Common myeloid progenitor, CD34-positive (primary cell): ENCODE results near the gene STYXL1.

Source experiments
- CTCF ChIA-PET: fragments of 350-600 bp; sonication (Branson Sonifier 250); formaldehyde crosslinking; loops from one replicate; lab custom pipeline; 2021; ENCODE audit warnings: antibody characterized with exemption; lab: Charles Lee
- POLR2A ChIA-PET: fragments of 350-600 bp; sonication (Branson Sonifier 250); formaldehyde crosslinking; loops from one replicate; lab custom pipeline; 2021; ENCODE audit warnings: antibody characterized with exemption; lab: Charles Lee
- DNase-seq, 3 donors: peaks; one replicate each; pipeline versions ENCODE4 v3.0.0 to v3.0.0-alpha.2; 2013
- H3K27ac ChIP-seq, 2 experiments: 1 replicate in 1 of 2; 2 replicates in 1 of 2; pipeline ENCODE4 v1.7.0; 2013; ENCODE audit warnings: inconsistent platforms in 2 of 2, low read length in 2 of 2, mild to moderate bottlenecking in 2 of 2, low read depth in 1 of 2, moderate library complexity in 1 of 2; ENCODE audit not compliant: severe bottlenecking in 2 of 2, insufficient read depth in 1 of 2, poor library complexity in 1 of 2
- H3K27me3 ChIP-seq, 5 experiments: replicated peaks in 2 of 5; 1 replicate in 3 of 5; 2 replicates in 2 of 5; pipeline versions ENCODE4 v1.6.1 to v1.7.0; 2013; ENCODE audit warnings: low read length in 4 of 5, mild to moderate bottlenecking in 2 of 5, moderate library complexity in 2 of 5, inconsistent platforms in 1 of 5; ENCODE audit not compliant: insufficient read depth in 5 of 5, control insufficient read depth in 4 of 5
- H3K36me3 ChIP-seq, 4 experiments: 1 replicate in 2 of 4; 2 replicates in 2 of 4; pipeline versions ENCODE4 v1.6.1 to v1.7.0; 2013; ENCODE audit warnings: low read length in 3 of 4, control low read depth in 1 of 4, mild to moderate bottlenecking in 1 of 4; ENCODE audit not compliant: control insufficient read depth in 4 of 4, insufficient read depth in 4 of 4
- H3K4me1 ChIP-seq, 4 experiments: 1 replicate in 3 of 4; 2 replicates in 1 of 4; pipeline versions ENCODE4 v1.6.1 to v1.7.1; 2013; ENCODE audit warnings: low read length in 3 of 4, mild to moderate bottlenecking in 3 of 4, control low read depth in 1 of 4, inconsistent platforms in 1 of 4, moderate library complexity in 1 of 4; ENCODE audit not compliant: control insufficient read depth in 4 of 4, insufficient read depth in 4 of 4; ENCODE audit errors: control extremely low read depth in 1 of 4
- H3K4me3 ChIP-seq, 7 experiments: 1 replicate in 4 of 7; 2 replicates in 3 of 7; pipeline versions ENCODE4 v1.5.1 to v1.7.0; 2013; ENCODE audit warnings: mild to moderate bottlenecking in 7 of 7, low read length in 6 of 7, moderate library complexity in 6 of 7, inconsistent platforms in 2 of 7, low read depth in 2 of 7, control low read depth in 1 of 7; ENCODE audit not compliant: insufficient read depth in 4 of 7, control insufficient read depth in 1 of 7; ENCODE audit errors: extremely low read depth in 1 of 7
- H3K9me3 ChIP-seq, 5 experiments: 1 replicate in 4 of 5; 2 replicates in 1 of 5; pipeline versions ENCODE4 v1.6.1 to v1.7.1; 2013; ENCODE audit warnings: low read length in 4 of 5, mild to moderate bottlenecking in 2 of 5, inconsistent platforms in 1 of 5, low read depth in 1 of 5, moderate library complexity in 1 of 5; ENCODE audit not compliant: control insufficient read depth in 4 of 5, insufficient read depth in 2 of 5; ENCODE audit errors: control extremely low read depth in 1 of 5
- WGBS: methylation state at CpG from one replicate; pipeline ENCODE4 v1.1.5; 2013; ENCODE audit not compliant: insufficient coverage; 5-methylcytosine and 5-hydroxymethylcytosine counted together

Gene STYXL1

GRCh38 chr7:76066716-76067503, 19.1 kb upstream of the STYXL1 start:
- no peak overlapping the region for H3K4me3 ChIP-seq
- H3K9me3 ChIP-seq, result no peaks in the 10 kb centered on the region
- no peaks in the 10 kb centered on the region for H3K27me3 ChIP-seq
- WGBS, result 93% methylated on average over 13 of the region's 14 CpGs
- H3K4me1 ChIP-seq, result no peaks in the 10 kb centered on the region
- no peak overlapping the region for H3K27ac ChIP-seq
- H3K36me3 ChIP-seq, result peaks cover 6 to 58% (median 45%) of the 10 kb centered on the region in 4 experiments
- POLR2A ChIA-PET, result interaction anchor here (0.7 kb wide), 1 partner anchor 231 kb away, joined by 3 read pairs; no protein-coding TSS in a partner anchor
- CTCF ChIA-PET, result interaction anchor here (1.1 to 1.2 kb wide), 2 partner anchors 20 to 110 kb away, joined by 4 to 5 read pairs; no protein-coding TSS in a partner anchor
- no peak for DNase-seq

GRCh38 chr7:76065016-76065612, 17.3 kb upstream of the STYXL1 start:
- H3K9me3 ChIP-seq, result no peaks in the 10 kb centered on the region
- no peak for DNase-seq
- no peak overlapping the region for H3K4me3 ChIP-seq
- ChIA-PET POLR2A (no interaction called here), CTCF (interaction anchor here (0.6 to 1.5 kb wide), 2 partner anchors 13 to 17 kb away, joined by 4 read pairs; no protein-coding TSS in a partner anchor)
- H3K27me3 ChIP-seq, result no peaks in the 10 kb centered on the region
- H3K36me3 ChIP-seq, result peaks cover 10 to 76% (median 59%) of the 10 kb centered on the region in 4 experiments
- H3K4me1 ChIP-seq, result no peaks in the 10 kb centered on the region
- WGBS, result 99% methylated on average over 14 of the region's 14 CpGs
- no peak overlapping the region for H3K27ac ChIP-seq

- Histone ChIP-seq H3K4me1 (no peaks in the 10 kb centered on the region), H3K27me3 (no peaks in the 10 kb centered on the region), H3K9me3 (no peaks in the 10 kb centered on the region), H3K4me3 (no peak overlapping the region), H3K36me3 (peaks cover 11 to 83% (median 66%) of the 10 kb centered on the region in 4 experiments), H3K27ac (no peak overlapping the region)
- 100% methylated on average over 12 of the region's 24 CpGs for WGBS
- ChIA-PET POLR2A (no interaction called here), CTCF (interaction anchor here (0.6 to 1.5 kb wide), 2 partner anchors 12 to 16 kb away, joined by 4 read pairs; no protein-coding TSS in a partner anchor)
- no peak for DNase-seq
Measured at GRCh38 chr7:76064208-76064970, 16.6 kb upstream of the STYXL1 start.

- Histone ChIP-seq H3K27me3 (no peaks in the 10 kb centered on the region), H3K4me1 (no peaks in the 10 kb centered on the region), H3K9me3 (no peaks in the 10 kb centered on the region), H3K36me3 (peaks cover 12 to 92% (median 72%) of the 10 kb centered on the region in 4 experiments), H3K4me3 (no peak overlapping the region), H3K27ac (no peak overlapping the region)
- ChIA-PET POLR2A (no interaction called here), CTCF (interaction anchor here (0.6 kb wide), 1 partner anchor 228 kb away, joined by 3 read pairs; no protein-coding TSS in a partner anchor)
- no peak for DNase-seq
- WGBS, result 99% methylated on average over 10 of the region's 14 CpGs
Measured at GRCh38 chr7:76063525-76063924, 15.7 kb upstream of the STYXL1 start.

- Histone ChIP-seq H3K4me1 (no peaks in the 10 kb centered on the region), H3K4me3 (no peak overlapping the region), H3K9me3 (no peaks in the 10 kb centered on the region), H3K36me3 (peaks cover 15 to 96% (median 76%) of the 10 kb centered on the region in 4 experiments), H3K27me3 (no peaks in the 10 kb centered on the region), H3K27ac (no peak overlapping the region)
- POLR2A ChIA-PET, result no interaction called here
- 100% methylated on average over 9 of the region's 10 CpGs for WGBS
- CTCF ChIA-PET, result no interaction called here
- DNase-seq, result no peak
Measured at GRCh38 chr7:76063114-76063513, 15.3 kb upstream of the STYXL1 start.

- Histone ChIP-seq H3K27ac (no peak overlapping the region), H3K27me3 (no peaks in the 10 kb centered on the region), H3K9me3 (no peaks in the 10 kb centered on the region), H3K4me1 (no peaks in the 10 kb centered on the region), H3K36me3 (peaks cover 15 to 99% (median 81%) of the 10 kb centered on the region in 4 experiments), H3K4me3 (no peak overlapping the region)
- ChIA-PET CTCF (interaction anchor here (1.0 kb wide), 1 partner anchor 10 kb away, joined by 3 read pairs; no protein-coding TSS in a partner anchor), POLR2A (no interaction called here)
- no peak for DNase-seq
- WGBS, result 97% methylated on average over 15 of the region's 15 CpGs
Measured at GRCh38 chr7:76062254-76062653, 14.5 kb upstream of the STYXL1 start.
